NCI-H748 (cell line): Measurements from ENCODE around the gene RRP1.

Experiments used
- DNase-seq: peaks from one replicate; lab custom pipeline; 2025; ENCODE audit not compliant: unreplicated experiment; lab: John Stamatoyannopoulos, UW

RRP1 gene

GRCh38 chr21:43758811-43759210 is 30.6 kb upstream of the RRP1 start:
- no peak for DNase-seq

GRCh38 chr21:43759651-43760050 is 29.7 kb upstream of the RRP1 start:
- DNase-seq = no peak

- DNase-seq = no peak
Observed at GRCh38 chr21:43760391-43760958, 28.9 kb upstream of the RRP1 start.

GRCh38 chr21:43761886-43762285 is 27.5 kb upstream of the RRP1 start:
- DNase-seq = no peak

GRCh38 chr21:43762303-43763128 is 26.9 kb upstream of the RRP1 start:
- DNase-seq = no peak

- no peak for DNase-seq
Observed at GRCh38 chr21:43763901-43764523, 25.4 kb upstream of the RRP1 start.

GRCh38 chr21:43764576-43765495 is 24.5 kb upstream of the RRP1 start:
- no peak for DNase-seq

- peak; percentile 23 for DNase-seq
Observed at GRCh38 chr21:43766734-43767497, 22.5 kb upstream of the RRP1 start.

- DNase-seq = no peak
Observed at GRCh38 chr21:43767498-43767983, 21.8 kb upstream of the RRP1 start.

- DNase-seq = no peak
Observed at GRCh38 chr21:43767984-43768867, 21.2 kb upstream of the RRP1 start.

- DNase-seq = no peak
Observed at GRCh38 chr21:43768868-43769167, 20.6 kb upstream of the RRP1 start.

GRCh38 chr21:43769325-43769958 is 19.9 kb upstream of the RRP1 start:
- no peak for DNase-seq

GRCh38 chr21:43770066-43770655 is 19.2 kb upstream of the RRP1 start:
- no peak for DNase-seq

GRCh38 chr21:43771199-43771675 is 18.1 kb upstream of the RRP1 start:
- DNase-seq = no peak

- DNase-seq = no peak
Observed at GRCh38 chr21:43771698-43772424, 17.5 kb upstream of the RRP1 start.

GRCh38 chr21:43772425-43772821 is 17.0 kb upstream of the RRP1 start:
- no peak for DNase-seq

- no peak for DNase-seq
Observed at GRCh38 chr21:43774163-43774562, 15.2 kb upstream of the RRP1 start.

GRCh38 chr21:43775190-43775589 is 14.2 kb upstream of the RRP1 start:
- DNase-seq = no peak
